Brain microvascular endothelial cell (primary cell): ENCODE data around the gene JAM2.

Experiments
- DNase-seq: peaks from one replicate; pipeline ENCODE4 v3.0.0-alpha.2; 2020
- H3K27ac ChIP-seq: fragments of 250-450 bp; sonication (Bioruptor Pico); 2 replicates; pipeline ENCODE4 v1.5.1; 2020; ENCODE audit warnings: mild to moderate bottlenecking, moderate library complexity
- H3K27me3 ChIP-seq: fragments of 250-450 bp; sonication (Bioruptor Pico); replicated peaks from 2 replicates; pipeline ENCODE4 v1.5.1; 2020; ENCODE audit warnings: mild to moderate bottlenecking
- H3K36me3 ChIP-seq: fragments of 250-450 bp; sonication (Bioruptor Pico); replicated peaks from 2 replicates; pipeline ENCODE4 v1.5.1; 2020; ENCODE audit warnings: mild to moderate bottlenecking
- H3K4me3 ChIP-seq: 2 replicates; pipeline ENCODE4 v1.5.1; 2011; ENCODE audit warnings: low read depth, mild to moderate bottlenecking, control low read depth, low read length, moderate library complexity
- in situ Hi-C: cut with HindIII; loops from 2 replicates; pipeline ENCODE4 v1.10.0; 2017; ENCODE audit warnings: low sequenced_read_pairs, low pct_ligation_motif_present
- TF ChIP-seq, protein P1 (sequence below): IDR thresholded peaks from 2 replicates; pipeline ENCODE4 v1.5.1; 2011; ENCODE audit warnings: low read depth, mild to moderate bottlenecking, moderate library complexity, low read length, control low read depth, inconsistent platforms; ENCODE audit errors: missing control alignments

JAM2 gene

GRCh38 chr21:25632296-25632695, 6.8 kb upstream of the JAM2 start:
- H3K27me3 ChIP-seq: no peaks in the 10 kb centered on the region
- no peaks in the 10 kb centered on the region for H3K36me3 ChIP-seq
- in situ Hi-C loops: no loop called here
- DNase-seq: no peak
- no peak overlapping the region for H3K4me3 ChIP-seq
- no peak overlapping the region for H3K27ac ChIP-seq
- TF ChIP-seq, protein P1, sequence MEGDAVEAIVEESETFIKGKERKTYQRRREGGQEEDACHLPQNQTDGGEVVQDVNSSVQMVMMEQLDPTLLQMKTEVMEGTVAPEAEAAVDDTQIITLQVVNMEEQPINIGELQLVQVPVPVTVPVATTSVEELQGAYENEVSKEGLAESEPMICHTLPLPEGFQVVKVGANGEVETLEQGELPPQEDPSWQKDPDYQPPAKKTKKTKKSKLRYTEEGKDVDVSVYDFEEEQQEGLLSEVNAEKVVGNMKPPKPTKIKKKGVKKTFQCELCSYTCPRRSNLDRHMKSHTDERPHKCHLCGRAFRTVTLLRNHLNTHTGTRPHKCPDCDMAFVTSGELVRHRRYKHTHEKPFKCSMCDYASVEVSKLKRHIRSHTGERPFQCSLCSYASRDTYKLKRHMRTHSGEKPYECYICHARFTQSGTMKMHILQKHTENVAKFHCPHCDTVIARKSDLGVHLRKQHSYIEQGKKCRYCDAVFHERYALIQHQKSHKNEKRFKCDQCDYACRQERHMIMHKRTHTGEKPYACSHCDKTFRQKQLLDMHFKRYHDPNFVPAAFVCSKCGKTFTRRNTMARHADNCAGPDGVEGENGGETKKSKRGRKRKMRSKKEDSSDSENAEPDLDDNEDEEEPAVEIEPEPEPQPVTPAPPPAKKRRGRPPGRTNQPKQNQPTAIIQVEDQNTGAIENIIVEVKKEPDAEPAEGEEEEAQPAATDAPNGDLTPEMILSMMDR: no peak

GRCh38 chr21:25635310-25635709, 3.7 kb upstream of the JAM2 start:
- Histone ChIP-seq H3K36me3 (no peaks in the 10 kb centered on the region), H3K27ac (no peak overlapping the region), H3K27me3 (no peaks in the 10 kb centered on the region), H3K4me3 (no peak overlapping the region)
- TF ChIP-seq, protein P1: no peak
- in situ Hi-C loops: no loop called here
- DNase-seq: no peak

GRCh38 chr21:25636727-25637126, 2.3 kb upstream of the JAM2 start:
- in situ Hi-C loops: no loop called here
- Histone ChIP-seq H3K36me3 (no peaks in the 10 kb centered on the region), H3K27me3 (no peaks in the 10 kb centered on the region), H3K27ac (no peak overlapping the region), H3K4me3 (no peak overlapping the region)
- TF ChIP-seq, protein P1: no peak
- no peak for DNase-seq

DNA sequence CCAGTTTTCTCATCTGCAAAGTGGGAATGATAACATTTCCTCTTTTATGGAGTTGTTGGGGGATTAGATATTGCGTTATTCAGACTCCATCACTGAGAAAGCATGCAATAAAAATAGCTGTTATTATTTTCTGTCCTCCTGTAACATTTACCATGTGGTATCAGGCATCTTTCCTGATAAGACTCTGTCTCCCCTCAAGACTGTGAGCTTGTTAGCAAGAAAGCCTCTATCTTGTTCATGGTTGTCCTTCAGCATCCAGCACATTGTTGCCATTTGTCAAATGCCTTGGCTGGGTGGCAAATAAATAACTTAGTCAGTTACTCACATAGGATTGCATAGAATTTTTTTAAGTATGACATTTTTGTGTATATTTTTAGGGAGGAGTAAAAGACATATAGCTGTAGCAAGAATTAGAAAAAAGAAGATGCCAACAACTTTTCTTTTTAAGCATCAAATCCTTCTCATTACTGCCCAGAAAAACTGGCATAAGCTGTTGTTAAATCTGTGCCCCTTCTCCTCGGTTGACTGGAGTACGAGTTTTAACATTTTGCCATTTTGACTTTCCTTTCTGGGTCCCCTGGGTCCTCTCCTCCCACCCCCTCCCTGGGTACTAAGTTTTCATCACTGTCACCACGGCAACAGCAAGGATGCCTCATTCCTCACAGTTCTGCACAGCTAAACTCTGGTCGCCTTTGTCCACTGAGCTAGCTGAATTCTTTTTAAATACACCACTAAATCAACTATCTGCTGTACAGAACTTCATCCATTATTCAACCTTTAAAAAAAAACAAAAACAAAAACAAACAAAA, 1.0 kb upstream of the JAM2 start:
- TF ChIP-seq, protein P1: no peak
- no peaks in the 10 kb centered on the region for H3K27me3 ChIP-seq
- no peak overlapping the region for H3K4me3 ChIP-seq
- no peak for DNase-seq
- no peak overlapping the region for H3K27ac ChIP-seq
- in situ Hi-C loops: no loop called here
- H3K36me3 ChIP-seq: no peaks in the 10 kb centered on the region

GRCh38 chr21:25639551-25640201, 618 bp downstream of the JAM2 start:
- H3K27ac ChIP-seq: no peak overlapping the region
- no peaks in the 10 kb centered on the region for H3K27me3 ChIP-seq
- H3K36me3 ChIP-seq: no peaks in the 10 kb centered on the region
- no peak for DNase-seq
- TF ChIP-seq, protein P1: peak; percentile 60
- in situ Hi-C loops: no loop called here
- peak overlapping the region; percentile 68 for H3K4me3 ChIP-seq
